H1 (cell line): ENCODE results near the gene TMCC3. TPM values are rescaled to one million over a fixed set of nuclear protein-coding genes. Genes with fewer than 3 reads are reported as not detected.

Experiments used
- CBX8 ChIP-seq: fragments of 300-800, 300-1000 bp; sonication (generic); IDR thresholded peaks from 2 replicates; pipeline ENCODE4 v1.7.1; 2016; ENCODE audit warnings: low read depth, low read length, borderline replicate concordance
- CEBPB ChIP-seq: IDR thresholded peaks from 2 replicates; pipeline ENCODE4 v1.6.1; 2012; ENCODE audit warnings: low read depth, low read length
- CHD2 ChIP-seq: IDR thresholded peaks from 2 replicates; pipeline ENCODE4 v1.6.1; 2012; ENCODE audit warnings: low read length, improper control_type of control experiment
- JUN ChIP-seq: IDR thresholded peaks from 2 replicates; pipeline ENCODE4 v1.6.1; 2011; ENCODE audit warnings: low read depth, mild to moderate bottlenecking, improper control_type of control experiment, low read length
- SIN3A ChIP-seq, 2 experiments: IDR thresholded peaks in 1 of 2; conservative IDR thresholded peaks in 1 of 2; 2 replicates each; pipeline ENCODE4 v1.6.1; 2011 to 2012; ENCODE audit warnings: low read length in 2 of 2, improper control_type of control experiment in 1 of 2, low read depth in 1 of 2, mild to moderate bottlenecking in 1 of 2
- SIRT6 ChIP-seq: IDR thresholded peaks from one replicate; pipeline ENCODE4 v1.7.1; 2012; ENCODE audit warnings: low read length, inconsistent platforms
- polyA plus RNA-seq, 7 experiments: library from polyadenylated mRNA; depleted of rRNA in 3 of 7; stranded (reverse) in 5 of 7; unstranded in 2 of 7; fragments of >200 nt in 5 of 7; fragments of 200-250 nt in 2 of 7; gene quantifications; 1 replicate in 5 of 7; 2 replicates in 1 of 7; 4 replicates in 1 of 7; pipeline versions ENCODE4 v1.2.1 to v1.2.3, GENCODE V29; 2011 to 2013; ENCODE audit warnings: missing spikeins in 2 of 7, mixed read lengths in 2 of 7
- total RNA-seq: library from RNA; stranded (reverse); fragmentation: NEBNext Ultra II Directional; extraction: Animal tissue kit (Norgen Biotek cat#: 25700); gene quantifications from 2 replicates; pipeline ENCODE4 v1.2.1, GENCODE V29; 2021
- TF ChIP-seq, protein P1 (sequence below): IDR thresholded peaks from 2 replicates; pipeline ENCODE4 v1.6.1; 2011; ENCODE audit warnings: low read length, improper control_type of control experiment

TMCC3 gene
- total and polyA plus RNA-seq, 2 of the 8 experiments (the other 6 are each of a cell fraction or from before 2014, with no cell fraction given), result 1.7 to 4.1 TPM

DNA sequence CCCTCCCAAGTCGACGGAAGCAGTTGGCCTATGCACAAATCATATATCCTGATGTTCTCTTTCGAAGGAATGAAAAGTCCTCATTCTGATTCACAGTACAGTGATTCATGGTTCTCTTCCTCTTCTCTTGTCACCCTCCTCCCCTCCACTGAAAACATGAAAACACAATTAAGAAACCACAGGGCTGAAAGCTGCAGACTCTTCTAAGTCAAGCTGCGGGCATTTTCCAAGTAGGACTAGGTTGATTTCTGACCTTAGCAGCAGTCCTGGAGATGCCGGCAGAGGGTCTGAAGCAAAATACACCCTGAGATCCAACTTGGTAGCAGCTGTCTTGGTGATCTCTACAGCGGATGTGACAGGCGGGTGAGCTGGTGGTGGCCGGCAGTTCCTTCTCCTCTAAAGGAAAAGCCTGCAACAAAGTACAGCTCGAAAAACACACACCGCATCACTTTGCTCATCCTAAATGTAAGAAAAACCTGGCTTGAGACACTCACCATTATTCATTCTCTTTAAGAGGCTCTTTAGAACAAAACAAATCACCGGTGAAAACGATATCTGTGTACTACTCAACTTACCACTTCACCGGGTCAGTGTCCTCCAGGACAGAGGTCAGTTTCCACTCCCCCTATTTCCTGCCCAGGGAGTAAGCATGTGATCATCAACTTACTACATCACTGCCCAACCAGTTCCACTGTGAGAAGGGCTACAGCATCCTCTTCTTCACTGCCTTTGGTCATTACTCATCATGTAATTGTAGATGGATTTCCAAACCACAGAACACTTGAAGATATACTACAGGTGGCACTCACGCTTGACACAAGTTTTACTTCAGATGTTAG, 6.0 kb downstream of the TMCC3 start (continued):
- TF ChIP-seq CEBPB (no peak), CBX8 (no peak), JUN (no peak), SIN3A (conservative IDR thresholded peaks at IDR 0.05 in 1 of 2, IDR thresholded peaks at IDR 0.05 in 1 of 2; ENCODE audit: low read depth in 1 of 2, low read length in 2 of 2) (no peak), SIRT6 (no peak), CHD2 (no peak)
- TF ChIP-seq, protein P1, sequence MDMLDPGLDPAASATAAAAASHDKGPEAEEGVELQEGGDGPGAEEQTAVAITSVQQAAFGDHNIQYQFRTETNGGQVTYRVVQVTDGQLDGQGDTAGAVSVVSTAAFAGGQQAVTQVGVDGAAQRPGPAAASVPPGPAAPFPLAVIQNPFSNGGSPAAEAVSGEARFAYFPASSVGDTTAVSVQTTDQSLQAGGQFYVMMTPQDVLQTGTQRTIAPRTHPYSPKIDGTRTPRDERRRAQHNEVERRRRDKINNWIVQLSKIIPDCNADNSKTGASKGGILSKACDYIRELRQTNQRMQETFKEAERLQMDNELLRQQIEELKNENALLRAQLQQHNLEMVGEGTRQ, result no peak
